ENCODE data around the gene PCDHGA4. TPM values are rescaled to one million over a fixed set of nuclear protein-coding genes. Genes with fewer than 3 reads are reported as not detected.
"Not testable (repeated sequence)": the region's sequence is repeated elsewhere in the genome, so short reads cannot be mapped to it uniquely, and the experiment has no call there.

Gene PCDHGA4
- total and polyA plus RNA-seq, 2 donors (not counting 1 experiment from before 2014, with no cell fraction given) = 0.13 to 1.1 TPM

DNA sequence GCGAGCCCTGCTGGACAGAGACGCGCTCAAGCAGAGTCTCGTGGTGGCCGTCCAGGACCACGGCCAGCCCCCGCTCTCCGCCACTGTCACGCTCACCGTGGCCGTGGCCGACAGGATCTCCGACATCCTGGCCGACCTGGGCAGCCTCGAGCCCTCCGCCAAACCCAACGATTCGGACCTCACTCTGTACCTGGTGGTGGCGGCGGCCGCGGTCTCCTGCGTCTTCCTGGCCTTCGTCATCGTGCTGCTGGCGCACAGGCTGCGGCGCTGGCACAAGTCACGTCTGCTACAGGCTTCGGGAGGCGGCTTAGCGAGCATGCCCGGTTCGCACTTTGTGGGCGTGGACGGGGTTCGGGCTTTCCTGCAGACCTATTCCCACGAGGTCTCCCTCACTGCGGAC lies 22.2 kb upstream of the PCDHGA4 start:
- H3K27me3 ChIP-seq (replicated peaks in 1 of 4; ENCODE audit: control extremely low read depth in 1 of 4, control insufficient read depth in 3 of 4, insufficient read depth in 4 of 4, low read length in 3 of 4) = peaks cover 0 to 52% (median 45%) of the 10 kb centered on the region in 4 experiments
- H3K79me2 ChIP-seq (ENCODE audit: control insufficient read depth, insufficient read depth, low read length); H3K9ac ChIP-seq (ENCODE audit: low read length); H3K36me3 ChIP-seq (replicated peaks in 1 of 2; ENCODE audit: control extremely low read depth in 1 of 2, control insufficient read depth in 1 of 2, extremely low read depth in 1 of 2, insufficient read depth in 2 of 2, low read length in 1 of 2); DNase-seq; H4K20me1 ChIP-seq (ENCODE audit: control insufficient read depth, insufficient read depth, low read length, poor library complexity, severe bottlenecking); H3K27ac ChIP-seq (ENCODE audit: low read length in 2 of 2); H3K27ac Mint-ChIP-seq; CTCF ChIA-PET; ATAC-seq (ENCODE audit: low read depth); POLR2A ChIA-PET; H2AFZ ChIP-seq (ENCODE audit: insufficient read depth, low read depth, low read length, poor library complexity, severe bottlenecking); H3K4me1 ChIP-seq (ENCODE audit: control insufficient read depth in 2 of 2, insufficient read depth in 2 of 2, low read length in 2 of 2); intact Hi-C loops (cut with micrococcal nuclease); H3K9me3 Mint-ChIP-seq (ENCODE audit: insufficient read depth); H3K4me3 Mint-ChIP-seq; H3K4me1 Mint-ChIP-seq; H3K4me3 ChIP-seq (ENCODE audit: control extremely low read depth in 1 of 5, extremely low read depth in 1 of 5, insufficient read depth in 1 of 5, low read depth in 2 of 5, low read length in 4 of 5); H3K4me2 ChIP-seq (replicated peaks; ENCODE audit: low read depth, low read length, poor library complexity, severe bottlenecking): not testable (repeated sequence)
- H3K27me3 Mint-ChIP-seq = peaks cover 75% of the 10 kb centered on the region
- 48% methylated on average over 32 of the region's 39 CpGs for WGBS (ENCODE audit: insufficient coverage)
- H3K9me3 ChIP-seq (ENCODE audit: control extremely low read depth in 1 of 3, control insufficient read depth in 2 of 3, insufficient read depth in 1 of 3, low read length in 2 of 3) = peaks cover 12 to 42% (median 38%) of the 10 kb centered on the region in 3 donors

DNA sequence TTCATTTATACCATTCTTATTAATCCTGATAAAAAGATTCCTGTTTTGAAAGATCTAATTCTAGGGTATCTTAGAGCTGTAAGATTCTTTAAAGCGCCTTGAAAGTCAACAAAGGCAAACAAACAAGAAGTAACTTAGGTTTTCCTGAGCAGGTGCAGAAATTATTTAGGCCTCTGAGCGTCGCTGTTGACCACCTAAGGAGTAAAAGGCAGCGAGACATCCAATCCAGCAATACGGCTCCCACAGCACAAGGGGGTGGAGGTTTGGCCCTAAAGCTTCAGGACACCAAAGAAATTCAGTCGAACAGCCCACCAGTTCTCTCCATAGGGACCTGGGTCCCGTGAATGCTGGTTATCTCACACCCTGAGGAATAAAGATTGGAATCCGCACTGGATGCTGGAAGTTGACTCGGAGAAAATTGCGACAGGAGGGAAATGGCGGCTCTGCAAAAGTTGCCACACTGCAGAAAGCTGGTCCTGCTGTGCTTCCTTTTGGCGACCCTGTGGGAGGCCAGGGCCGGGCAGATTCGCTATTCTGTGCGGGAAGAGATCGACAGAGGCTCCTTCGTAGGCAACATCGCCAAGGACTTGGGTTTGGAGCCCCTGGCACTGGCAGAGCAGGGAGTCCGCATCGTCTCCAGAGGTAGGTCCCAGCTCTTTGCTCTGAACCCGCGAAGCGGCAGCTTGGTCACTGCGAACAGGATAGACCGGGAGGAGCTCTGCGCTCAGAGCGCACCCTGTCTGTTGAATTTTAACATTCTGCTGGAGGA lies 16.1 kb upstream of the PCDHGA4 start, which contains the start of gene PCDHGA2:
Gene PCDHGA2, plus strand, starts transcription at position 223 of the 769 bp plus-strand sequence.
- Histone ChIP-seq H2AFZ (ENCODE audit: insufficient read depth, low read depth, low read length, poor library complexity, severe bottlenecking) (no peak within 1 kb of the TSS), H4K20me1 (ENCODE audit: control insufficient read depth, insufficient read depth, low read length, poor library complexity, severe bottlenecking) (no peaks in the 10 kb centered on the region), H3K9me3 (ENCODE audit: control extremely low read depth in 1 of 3, control insufficient read depth in 2 of 3, insufficient read depth in 1 of 3, low read length in 2 of 3) (peaks cover 5 to 43% (median 35%) of the 10 kb centered on the region in 3 donors), H3K79me2 (ENCODE audit: control insufficient read depth, insufficient read depth, low read length) (no peaks in the 10 kb centered on the region), H3K36me3 (replicated peaks in 1 of 2; ENCODE audit: control extremely low read depth in 1 of 2, control insufficient read depth in 1 of 2, extremely low read depth in 1 of 2, insufficient read depth in 2 of 2, low read length in 1 of 2) (no peaks in the 10 kb centered on the region), H3K9ac (ENCODE audit: low read length) (no peak within 1 kb of the TSS), H3K4me2 (replicated peaks; ENCODE audit: low read depth, low read length, poor library complexity, severe bottlenecking) (no peak within 1 kb of the TSS), H3K27ac (ENCODE audit: low read length in 2 of 2) (no peak within 1 kb of the TSS), H3K27me3 (replicated peaks in 1 of 4; ENCODE audit: control extremely low read depth in 1 of 4, control insufficient read depth in 3 of 4, insufficient read depth in 4 of 4, low read length in 3 of 4) (peaks cover 0 to 55% (median 47%) of the 10 kb centered on the region in 4 experiments), H3K4me1 (ENCODE audit: control insufficient read depth in 2 of 2, insufficient read depth in 2 of 2, low read length in 2 of 2) (peaks cover 0 to 4% of the 10 kb centered on the region in 2 donors), H3K4me3 (ENCODE audit: control extremely low read depth in 1 of 5, extremely low read depth in 1 of 5, insufficient read depth in 1 of 5, low read depth in 2 of 5, low read length in 4 of 5) (no peak within 1 kb of the TSS)
- Mint-ChIP-seq H3K4me3 (peak within 1 kb of the TSS; percentile 13), H3K27ac (no peak within 1 kb of the TSS), H3K9me3 (ENCODE audit: insufficient read depth) (peaks cover 15% of the 10 kb centered on the region), H3K27me3 (peaks cover 74% of the 10 kb centered on the region), H3K4me1 (peaks cover 2% of the 10 kb centered on the region)
- intact Hi-C loops (cut with micrococcal nuclease) = no loop called here
- ATAC-seq (ENCODE audit: low read depth) (no peak), DNase-seq (no peak)
- ChIA-PET POLR2A (no interaction called here), CTCF (interaction anchor here (1.0 kb wide), 1 partner anchor 13 kb away, joined by 3 read pairs; no protein-coding TSS in a partner anchor)
- TF ChIP-seq, protein P1, sequence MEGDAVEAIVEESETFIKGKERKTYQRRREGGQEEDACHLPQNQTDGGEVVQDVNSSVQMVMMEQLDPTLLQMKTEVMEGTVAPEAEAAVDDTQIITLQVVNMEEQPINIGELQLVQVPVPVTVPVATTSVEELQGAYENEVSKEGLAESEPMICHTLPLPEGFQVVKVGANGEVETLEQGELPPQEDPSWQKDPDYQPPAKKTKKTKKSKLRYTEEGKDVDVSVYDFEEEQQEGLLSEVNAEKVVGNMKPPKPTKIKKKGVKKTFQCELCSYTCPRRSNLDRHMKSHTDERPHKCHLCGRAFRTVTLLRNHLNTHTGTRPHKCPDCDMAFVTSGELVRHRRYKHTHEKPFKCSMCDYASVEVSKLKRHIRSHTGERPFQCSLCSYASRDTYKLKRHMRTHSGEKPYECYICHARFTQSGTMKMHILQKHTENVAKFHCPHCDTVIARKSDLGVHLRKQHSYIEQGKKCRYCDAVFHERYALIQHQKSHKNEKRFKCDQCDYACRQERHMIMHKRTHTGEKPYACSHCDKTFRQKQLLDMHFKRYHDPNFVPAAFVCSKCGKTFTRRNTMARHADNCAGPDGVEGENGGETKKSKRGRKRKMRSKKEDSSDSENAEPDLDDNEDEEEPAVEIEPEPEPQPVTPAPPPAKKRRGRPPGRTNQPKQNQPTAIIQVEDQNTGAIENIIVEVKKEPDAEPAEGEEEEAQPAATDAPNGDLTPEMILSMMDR (IDR thresholded peaks at IDR 0.05) = no peak
- TF ChIP-seq EZH2 (IDR thresholded peaks at IDR 0.05; ENCODE audit: borderline replicate concordance, insufficient read depth, low read depth, low read length, poor library complexity, severe bottlenecking) = no peak
- 21% methylated on average over 24 of the region's 27 CpGs for WGBS (ENCODE audit: insufficient coverage)

DNA sequence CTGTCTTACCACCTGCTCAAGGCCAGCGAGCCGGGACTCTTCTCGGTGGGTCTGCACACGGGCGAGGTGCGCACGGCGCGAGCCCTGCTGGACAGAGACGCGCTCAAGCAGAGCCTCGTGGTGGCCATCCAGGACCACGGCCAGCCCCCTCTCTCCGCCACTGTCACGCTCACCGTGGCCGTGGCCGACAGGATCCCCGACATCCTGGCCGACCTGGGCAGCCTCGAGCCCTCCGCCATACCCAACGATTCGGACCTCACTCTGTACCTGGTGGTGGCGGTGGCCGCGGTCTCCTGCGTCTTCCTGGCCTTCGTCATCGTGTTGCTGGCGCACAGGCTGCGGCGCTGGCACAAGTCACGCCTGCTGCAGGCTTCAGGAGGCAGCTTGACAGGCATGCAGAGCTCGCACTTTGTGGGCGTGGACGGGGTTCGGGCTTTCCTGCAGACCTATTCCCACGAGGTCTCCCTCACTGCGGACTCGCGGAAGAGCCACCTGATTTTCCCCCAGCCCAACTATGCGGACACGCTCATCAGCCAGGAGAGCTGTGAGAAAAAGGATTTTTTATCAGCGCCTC lies 14.0 kb upstream of the PCDHGA4 start:
- Mint-ChIP-seq H3K27me3 (peaks cover 65% of the 10 kb centered on the region), H3K9me3 (ENCODE audit: insufficient read depth) (peaks cover 12% of the 10 kb centered on the region)
- H3K4me2 ChIP-seq (replicated peaks; ENCODE audit: low read depth, low read length, poor library complexity, severe bottlenecking); H3K27ac ChIP-seq (ENCODE audit: low read length in 2 of 2); H3K79me2 ChIP-seq (ENCODE audit: control insufficient read depth, insufficient read depth, low read length); H4K20me1 ChIP-seq (ENCODE audit: control insufficient read depth, insufficient read depth, low read length, poor library complexity, severe bottlenecking); ATAC-seq (ENCODE audit: low read depth); H3K9ac ChIP-seq (ENCODE audit: low read length); H3K4me3 Mint-ChIP-seq; H3K36me3 ChIP-seq (replicated peaks in 1 of 2; ENCODE audit: control extremely low read depth in 1 of 2, control insufficient read depth in 1 of 2, extremely low read depth in 1 of 2, insufficient read depth in 2 of 2, low read length in 1 of 2); POLR2A ChIA-PET; intact Hi-C loops (cut with micrococcal nuclease); H3K27ac Mint-ChIP-seq; H2AFZ ChIP-seq (ENCODE audit: insufficient read depth, low read depth, low read length, poor library complexity, severe bottlenecking); H3K4me1 ChIP-seq (ENCODE audit: control insufficient read depth in 2 of 2, insufficient read depth in 2 of 2, low read length in 2 of 2); DNase-seq; H3K4me1 Mint-ChIP-seq; CTCF ChIA-PET; H3K4me3 ChIP-seq (ENCODE audit: control extremely low read depth in 1 of 5, extremely low read depth in 1 of 5, insufficient read depth in 1 of 5, low read depth in 2 of 5, low read length in 4 of 5): not testable (repeated sequence)
- 71% methylated on average over 23 of the region's 45 CpGs for WGBS (ENCODE audit: insufficient coverage)
- Histone ChIP-seq H3K27me3 (replicated peaks in 1 of 4; ENCODE audit: control extremely low read depth in 1 of 4, control insufficient read depth in 3 of 4, insufficient read depth in 4 of 4, low read length in 3 of 4) (peaks cover 0 to 54% (median 45%) of the 10 kb centered on the region in 4 experiments), H3K9me3 (ENCODE audit: control extremely low read depth in 1 of 3, control insufficient read depth in 2 of 3, insufficient read depth in 1 of 3, low read length in 2 of 3) (peaks cover 1 to 50% (median 48%) of the 10 kb centered on the region in 3 donors)
